Measurements from ENCODE around the gene TSPAN10. TPM values are rescaled to one million over a fixed set of nuclear protein-coding genes. Genes with fewer than 3 reads are reported as not detected.

Gene TSPAN10
- total and polyA plus RNA-seq, 4 donors: 0.17 to 0.84 (median 0.29) TPM

- no peak overlapping the region for H3K4me3 ChIP-seq (ENCODE audit: low read depth in 1 of 3, low read length in 3 of 3)
- H3K27ac ChIP-seq (ENCODE audit: low read depth in 1 of 2, low read length in 2 of 2): no peak overlapping the region
- H3K36me3 ChIP-seq (ENCODE audit: control insufficient read depth in 4 of 4, insufficient read depth in 3 of 4, low read depth in 1 of 4, low read length in 3 of 4): peaks cover 15 to 99% (median 27%) of the 10 kb centered on the region in 4 donors
- no peak for DNase-seq (ENCODE audit: low spot score)
- no peaks in the 10 kb centered on the region for H3K4me1 ChIP-seq (ENCODE audit: control insufficient read depth in 4 of 4, insufficient read depth in 4 of 4, low read length in 3 of 4)
- H3K9me3 ChIP-seq (ENCODE audit: control insufficient read depth in 4 of 4, low read length in 3 of 4): no peaks in the 10 kb centered on the region
- TF ChIP-seq HNF4G (IDR thresholded peaks at IDR 0.05): no peak
- no peak for TF ChIP-seq TAF1 (conservative IDR thresholded peaks at IDR 0.05)
- no peak for TF ChIP-seq REST (IDR thresholded peaks at IDR 0.05)
- no peak for TF ChIP-seq JUND (IDR thresholded peaks at IDR 0.05)
- no peaks in the 10 kb centered on the region for H3K27me3 ChIP-seq (ENCODE audit: control insufficient read depth in 4 of 4, insufficient read depth in 4 of 4, low read length in 3 of 4)
- 92% methylated on average over 35 of the region's 35 CpGs for WGBS
- H3K9ac ChIP-seq (ENCODE audit: low read depth in 1 of 2, low read length in 2 of 2): no peak overlapping the region
Observed at GRCh38 chr17:81693509-81694210, 56.7 kb downstream of the TSPAN10 start.

- Histone ChIP-seq H3K27me3 (ENCODE audit: control insufficient read depth in 4 of 4, insufficient read depth in 4 of 4, low read length in 3 of 4) (no peaks in the 10 kb centered on the region), H3K9me3 (ENCODE audit: control insufficient read depth in 4 of 4, low read length in 3 of 4) (no peaks in the 10 kb centered on the region), H3K4me3 (ENCODE audit: low read depth in 1 of 3, low read length in 3 of 3) (no peak overlapping the region), H3K9ac (ENCODE audit: low read depth in 1 of 2, low read length in 2 of 2) (no peak overlapping the region), H3K4me1 (ENCODE audit: control insufficient read depth in 4 of 4, insufficient read depth in 4 of 4, low read length in 3 of 4) (no peaks in the 10 kb centered on the region), H3K36me3 (ENCODE audit: control insufficient read depth in 4 of 4, insufficient read depth in 3 of 4, low read depth in 1 of 4, low read length in 3 of 4) (peaks cover 16 to 93% (median 27%) of the 10 kb centered on the region in 4 donors), H3K27ac (ENCODE audit: low read depth in 1 of 2, low read length in 2 of 2) (no peak overlapping the region)
- no peak for DNase-seq (ENCODE audit: low spot score)
- WGBS: 94% methylated on average over 19 of the region's 19 CpGs
- TF ChIP-seq MAX (IDR thresholded peaks at IDR 0.05) (no peak), NR2F2 (IDR thresholded peaks at IDR 0.05) (no peak), SP1 (IDR thresholded peaks at IDR 0.05) (no peak), EGR1 (IDR thresholded peaks at IDR 0.05; ENCODE audit: low read depth in 2 of 2) (no peak), ZBTB33 (IDR thresholded peaks at IDR 0.05) (no peak), RXRA (IDR thresholded peaks at IDR 0.05) (no peak), CTCF (IDR thresholded peaks at IDR 0.05; ENCODE audit: low read depth, low read length, missing input control) (no peak), FOXA1 (IDR thresholded peaks at IDR 0.05) (no peak), HNF4G (IDR thresholded peaks at IDR 0.05) (no peak), ATF3 (IDR thresholded peaks at IDR 0.05) (no peak), REST (IDR thresholded peaks at IDR 0.05) (no peak), YY1 (IDR thresholded peaks at IDR 0.05) (no peak), FOXA2 (IDR thresholded peaks at IDR 0.05) (no peak), HNF4A (conservative IDR thresholded peaks at IDR 0.05) (no peak), JUND (IDR thresholded peaks at IDR 0.05) (no peak), TAF1 (conservative IDR thresholded peaks at IDR 0.05) (no peak), RAD21 (IDR thresholded peaks at IDR 0.05) (no peak), GABPA (IDR thresholded peaks at IDR 0.05 in 1 of 2, conservative IDR thresholded peaks at IDR 0.05 in 1 of 2) (no peak)
Observed at GRCh38 chr17:81694810-81695209, 57.8 kb downstream of the TSPAN10 start.

Data from liver (tissue), 9 donors.